HG03469 (cell line): Measurements from ENCODE around the gene SH2D4B.
A peak's percentile ranks its signal among the peaks of the same experiment; 100 is the strongest.

Source experiments
- ATAC-seq: cut with Tn5 transposase; IDR thresholded peaks from one replicate; pipeline ENCODE4 v1.9.1; 2021; ENCODE audit warnings: mild to moderate bottlenecking, moderate library complexity, moderate number of reproducible peaks; ENCODE audit not compliant: unreplicated experiment

The SH2D4B gene

DNA sequence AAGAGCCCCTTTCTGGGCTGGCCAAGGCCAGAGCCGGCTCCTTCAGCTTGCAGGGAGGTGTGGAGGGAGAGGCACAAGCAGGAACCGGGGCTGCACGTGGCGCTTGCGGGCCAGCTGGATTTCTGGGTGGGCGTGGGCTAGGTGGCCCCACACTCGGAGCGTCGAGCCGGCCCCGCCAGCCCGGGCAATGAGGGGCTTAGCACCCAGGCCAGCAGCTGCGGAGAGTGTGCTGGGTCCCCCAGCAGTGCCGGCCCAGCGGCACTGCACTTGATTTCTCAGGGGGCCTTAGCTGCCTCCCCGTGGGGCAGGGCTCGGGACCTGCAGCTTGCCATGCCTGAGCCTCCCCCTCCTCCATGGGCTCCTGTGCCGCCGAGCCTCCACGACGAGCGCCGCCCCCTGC is 48.1 kb downstream of the SH2D4B start:
- no peak for ATAC-seq

DNA sequence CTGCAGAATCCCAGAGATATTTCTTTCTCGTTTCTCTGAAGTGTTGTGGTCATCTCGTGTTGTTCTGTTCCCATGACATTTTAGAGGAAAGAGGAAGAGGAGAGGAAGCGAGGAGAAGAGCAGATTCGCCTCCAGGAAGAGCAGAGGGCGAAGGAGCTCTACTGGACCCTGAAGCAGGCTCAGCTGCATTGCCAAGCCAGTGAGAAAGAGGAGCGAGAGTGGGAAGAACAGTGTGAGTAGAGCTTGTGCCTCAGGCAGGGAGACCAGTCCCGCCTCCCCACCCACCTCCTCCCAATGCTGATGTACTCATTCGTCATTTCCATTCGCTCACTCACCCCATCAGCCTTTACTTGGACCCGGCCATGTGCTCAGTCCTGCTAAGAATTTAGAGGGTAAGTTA is 50.8 kb downstream of the SH2D4B start:
- ATAC-seq: no peak

DNA sequence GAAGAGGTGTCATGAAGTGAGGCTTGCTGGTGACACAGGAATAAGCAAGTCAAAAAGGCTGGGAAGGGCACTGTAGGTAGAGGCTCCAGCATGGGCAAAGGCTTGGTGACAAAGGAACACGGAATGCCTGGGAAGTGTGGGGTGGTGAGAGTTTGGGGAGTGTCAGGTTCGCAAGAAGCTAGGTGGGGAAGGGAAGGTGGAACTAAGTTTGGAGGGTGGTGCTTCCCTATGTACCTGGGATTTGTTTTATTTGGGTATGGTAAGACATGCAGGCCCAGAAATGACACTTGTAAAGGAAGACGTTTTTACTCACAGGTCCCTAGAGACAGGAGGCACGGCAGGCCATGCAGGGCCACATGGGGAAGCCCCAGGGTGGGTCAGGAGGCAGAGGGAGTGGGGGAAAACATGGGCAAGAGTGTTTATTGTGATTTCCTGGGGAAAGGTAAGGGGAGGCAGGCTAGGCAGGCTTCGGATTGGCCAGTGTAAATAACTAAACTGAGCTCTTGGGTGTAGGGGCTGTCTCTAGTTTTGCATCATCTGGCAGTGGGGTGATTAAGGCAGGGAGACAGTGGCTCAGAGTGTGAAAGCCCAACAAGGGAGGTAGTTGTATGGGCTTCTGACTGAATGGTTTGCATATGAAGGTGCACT is 52.1 kb downstream of the SH2D4B start:
- peak; percentile 90 for ATAC-seq

DNA sequence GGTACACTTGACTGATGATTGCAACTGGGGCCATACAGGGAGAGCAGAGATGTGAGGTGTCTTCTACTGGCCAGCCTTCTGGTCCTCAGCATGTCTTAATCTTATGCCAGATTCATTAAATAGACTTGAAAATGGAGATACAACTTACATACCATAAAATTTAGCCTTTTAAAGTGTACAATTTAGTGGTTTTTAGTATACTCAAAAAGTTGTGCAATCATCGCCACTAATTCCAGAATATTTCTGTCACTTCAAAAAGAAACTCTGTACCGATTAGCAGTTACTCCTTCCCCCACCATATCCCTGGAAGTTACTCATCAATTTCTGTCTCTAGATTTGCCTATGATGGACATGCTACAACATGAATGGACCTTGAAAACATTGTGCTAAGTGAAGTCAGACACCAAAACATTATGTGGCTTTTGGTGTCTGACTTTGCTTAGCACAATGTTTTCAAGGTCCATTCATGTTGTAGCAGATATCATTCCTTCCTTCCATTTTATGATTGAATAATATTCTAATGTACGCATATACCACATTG is 53.0 kb downstream of the SH2D4B start:
- no peak for ATAC-seq

DNA sequence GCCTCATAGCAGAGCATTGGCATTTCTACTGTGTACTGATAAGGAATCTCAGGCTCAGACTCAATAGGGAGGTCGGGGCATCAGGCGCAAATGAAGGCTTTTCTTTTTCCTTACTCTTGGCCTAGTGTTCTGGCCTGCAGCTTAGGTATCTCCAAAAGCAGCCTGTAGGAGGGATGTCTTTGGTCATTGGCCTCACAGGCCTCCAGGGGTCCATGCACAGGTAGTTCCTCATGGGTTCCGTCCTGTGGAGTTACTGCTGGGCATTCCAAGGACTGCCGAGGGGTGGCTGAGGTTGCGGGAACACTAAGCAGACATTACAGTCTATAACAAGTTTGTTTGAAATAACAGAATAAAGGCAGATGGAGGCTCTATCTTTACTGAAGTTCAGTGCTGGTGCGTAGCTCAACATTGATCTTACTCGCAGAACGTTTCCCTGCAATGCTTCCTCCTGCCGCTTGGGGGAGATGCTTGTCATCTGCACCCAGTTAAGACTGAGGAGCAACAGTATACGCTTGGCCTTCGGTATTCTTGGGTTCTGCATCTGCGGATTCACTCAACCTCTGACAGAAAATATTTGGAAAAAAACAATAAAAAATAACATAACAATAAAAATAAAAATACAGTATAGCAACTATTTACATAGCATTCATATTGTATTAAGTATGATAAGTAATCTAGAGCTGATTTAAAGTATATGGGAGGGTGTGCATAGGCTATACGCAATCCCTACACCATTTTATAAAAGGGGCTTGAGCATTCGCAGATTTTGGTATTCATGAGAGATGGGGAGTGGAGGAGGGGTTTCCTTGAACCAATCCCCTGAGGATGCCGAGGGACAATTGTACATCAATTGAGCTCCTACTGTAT is 58.9 kb downstream of the SH2D4B start:
- ATAC-seq: no peak

DNA sequence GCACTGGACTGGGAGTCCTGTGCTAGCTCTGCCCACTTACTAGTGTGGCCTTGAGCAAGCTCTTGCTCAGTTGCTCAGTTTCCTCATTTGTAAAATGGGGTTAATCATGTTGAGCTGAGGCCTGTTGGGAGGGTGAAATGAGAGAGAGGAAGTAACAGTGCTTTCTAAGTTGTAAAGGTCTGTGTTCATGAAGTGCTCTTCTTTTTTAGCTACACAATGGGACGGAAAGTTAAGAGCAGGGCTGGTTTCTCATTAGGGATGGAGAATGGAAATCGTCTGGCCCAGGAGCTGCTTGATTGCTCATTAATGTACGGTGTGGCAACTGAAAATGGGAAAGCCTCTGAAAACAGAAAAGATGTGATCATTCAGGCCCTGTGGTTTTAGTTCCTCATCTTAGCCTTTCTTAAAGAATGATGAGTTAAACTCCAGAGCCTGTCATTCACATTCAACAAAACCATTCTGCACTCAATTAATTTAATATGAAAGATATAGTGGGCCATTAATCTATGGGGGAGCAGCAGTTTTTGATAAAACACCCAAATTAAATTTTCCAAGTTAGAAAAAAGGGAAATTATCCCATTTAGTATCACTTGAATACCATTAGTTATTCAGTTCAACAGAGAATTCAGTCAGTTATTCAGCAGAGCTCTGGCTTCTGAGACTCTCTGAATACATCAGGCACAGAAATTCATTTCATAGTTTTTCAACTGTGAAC is 60.5 kb downstream of the SH2D4B start:
- peak; percentile 34 for ATAC-seq

DNA sequence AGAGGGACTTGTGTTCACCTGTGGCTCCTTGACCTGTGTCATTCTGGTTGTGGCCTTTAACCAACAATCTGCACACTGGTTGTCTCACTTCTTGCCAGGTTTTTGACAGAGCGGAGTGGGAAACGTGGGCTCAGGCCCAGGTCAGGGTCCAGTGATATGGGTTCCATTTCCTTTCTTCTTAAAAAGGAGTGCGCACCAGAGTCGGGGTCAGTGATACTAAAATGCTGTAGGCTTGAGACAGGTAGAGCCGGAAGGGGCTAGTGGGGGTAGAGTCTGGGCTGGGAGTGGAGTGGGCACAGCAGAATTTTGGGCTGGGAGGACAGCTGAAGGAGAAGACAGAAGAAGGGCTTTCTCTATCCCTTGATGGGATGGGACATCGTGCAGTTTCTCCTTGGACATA is 61.2 kb downstream of the SH2D4B start:
- no peak for ATAC-seq

DNA sequence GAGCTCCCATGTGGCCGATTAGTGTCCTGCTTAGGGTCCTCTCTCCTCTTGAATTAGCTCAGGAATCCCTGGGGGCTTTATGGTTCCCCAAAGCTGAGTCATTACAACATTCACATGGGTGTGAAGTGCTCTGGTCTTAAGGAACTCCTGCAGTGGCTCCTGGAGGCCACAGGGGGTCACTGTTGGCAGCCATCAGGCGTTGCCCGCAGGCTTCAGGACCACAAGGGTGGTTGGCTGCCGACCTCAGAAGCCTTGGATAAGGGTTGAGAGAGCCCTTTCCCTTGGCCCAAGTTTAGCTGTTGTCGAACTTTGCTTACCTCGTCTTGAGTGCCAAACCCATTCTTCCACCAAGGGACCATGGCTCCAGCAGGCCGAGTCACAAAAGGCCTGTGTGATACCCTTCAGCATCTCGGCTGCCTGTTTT is 61.7 kb downstream of the SH2D4B start:
- peak; percentile 73 for ATAC-seq

DNA sequence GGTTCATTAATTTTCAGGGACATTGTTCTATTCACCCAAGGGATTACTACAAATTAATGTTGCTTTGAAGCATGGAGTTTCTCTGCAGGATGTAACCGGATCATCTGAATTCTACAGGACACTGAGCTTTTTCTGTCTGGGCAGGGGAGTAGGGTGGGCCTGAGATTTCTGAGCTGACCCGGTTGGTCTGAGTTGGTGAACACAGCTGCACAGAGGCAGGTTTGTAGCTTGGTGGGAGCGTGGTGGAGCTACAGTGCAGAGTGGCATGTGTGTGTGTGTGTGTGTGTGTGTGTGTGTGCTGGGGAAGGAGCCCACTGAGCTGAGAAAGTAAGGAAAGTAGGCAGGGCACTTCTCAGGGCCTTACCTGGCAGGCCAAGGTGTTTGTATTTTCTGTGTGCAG is 62.6 kb downstream of the SH2D4B start:
- no peak for ATAC-seq

DNA sequence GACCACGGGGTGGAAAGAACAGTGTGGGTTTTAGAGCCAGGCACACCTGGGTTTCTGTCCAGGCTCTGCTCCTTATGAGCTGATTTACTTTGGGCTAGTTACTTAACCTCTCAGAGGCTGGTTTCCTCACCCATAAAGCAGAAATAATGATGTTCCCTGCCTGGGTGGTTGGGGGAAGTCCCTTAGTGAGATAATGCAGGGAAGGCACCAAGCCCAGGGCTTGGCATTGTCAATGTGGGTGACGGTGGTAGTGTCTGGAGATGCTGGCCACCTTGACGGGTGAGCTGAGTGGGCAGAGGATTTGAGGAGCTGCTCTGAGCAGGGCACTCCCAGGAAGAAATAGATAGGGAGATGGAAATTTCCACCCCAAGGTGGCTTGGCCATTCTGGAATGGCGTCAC is 65.2 kb downstream of the SH2D4B start:
- ATAC-seq: no peak

DNA sequence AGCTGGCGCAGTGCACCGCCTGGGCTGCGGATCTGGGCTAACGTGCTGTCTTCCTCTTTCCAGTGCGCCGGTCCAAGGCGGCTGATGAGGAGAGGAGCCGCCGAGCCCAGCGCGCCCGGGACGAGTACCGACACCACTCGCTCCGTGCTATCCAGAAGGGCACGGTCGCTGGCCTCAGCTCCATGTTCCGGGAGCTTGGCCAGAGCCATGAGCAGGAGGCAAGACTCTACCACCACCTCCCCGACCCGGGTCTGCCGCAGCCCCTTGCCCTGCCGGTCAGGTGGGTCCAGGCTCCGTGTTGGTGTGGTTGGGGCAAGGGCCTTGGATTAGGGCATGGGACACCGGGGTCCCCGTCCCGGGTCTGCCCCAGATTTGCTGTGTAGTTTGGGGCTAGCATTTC is 65.8 kb downstream of the SH2D4B start:
- ATAC-seq: no peak

DNA sequence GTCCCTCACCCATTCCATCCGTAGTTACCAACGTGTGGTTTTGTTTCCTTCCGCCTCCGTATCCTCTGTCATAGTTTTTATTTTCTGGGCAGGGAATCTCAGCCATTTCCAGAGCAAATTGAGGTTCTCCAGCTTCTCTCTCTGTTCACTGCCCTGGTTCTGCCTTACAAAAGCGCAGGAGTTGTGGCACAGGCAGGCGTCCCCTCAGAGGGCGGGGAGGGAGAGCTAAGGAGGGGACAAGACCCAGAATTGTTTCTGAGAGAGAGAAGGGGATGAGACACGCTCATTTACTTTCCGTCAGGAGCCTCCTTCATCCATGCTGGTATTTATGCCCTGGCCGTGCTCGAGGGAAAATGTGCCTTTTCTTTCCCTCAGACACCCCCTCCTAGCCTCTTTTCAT is 71.0 kb downstream of the SH2D4B start:
- no peak for ATAC-seq

DNA sequence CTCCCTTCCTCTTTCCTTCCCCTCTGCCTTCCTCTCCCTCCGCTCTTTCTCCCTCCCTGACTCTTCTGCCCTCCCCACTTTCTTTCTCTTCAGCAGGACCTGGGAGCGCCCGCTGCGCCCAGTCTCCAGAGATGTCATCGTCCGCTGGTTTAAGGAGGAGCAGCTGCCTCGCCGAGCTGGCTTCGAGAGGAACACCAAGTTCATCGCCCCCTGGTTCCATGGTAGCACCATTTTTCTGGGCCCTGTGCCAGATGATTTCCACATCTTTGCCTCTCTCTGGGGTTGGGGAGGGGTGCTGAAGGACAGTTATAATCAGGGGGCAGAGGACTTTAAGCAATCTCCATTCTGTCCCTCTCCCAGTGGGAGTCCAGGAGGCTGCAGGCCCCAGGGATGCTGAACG is 71.6 kb downstream of the SH2D4B start:
- ATAC-seq: no peak

DNA sequence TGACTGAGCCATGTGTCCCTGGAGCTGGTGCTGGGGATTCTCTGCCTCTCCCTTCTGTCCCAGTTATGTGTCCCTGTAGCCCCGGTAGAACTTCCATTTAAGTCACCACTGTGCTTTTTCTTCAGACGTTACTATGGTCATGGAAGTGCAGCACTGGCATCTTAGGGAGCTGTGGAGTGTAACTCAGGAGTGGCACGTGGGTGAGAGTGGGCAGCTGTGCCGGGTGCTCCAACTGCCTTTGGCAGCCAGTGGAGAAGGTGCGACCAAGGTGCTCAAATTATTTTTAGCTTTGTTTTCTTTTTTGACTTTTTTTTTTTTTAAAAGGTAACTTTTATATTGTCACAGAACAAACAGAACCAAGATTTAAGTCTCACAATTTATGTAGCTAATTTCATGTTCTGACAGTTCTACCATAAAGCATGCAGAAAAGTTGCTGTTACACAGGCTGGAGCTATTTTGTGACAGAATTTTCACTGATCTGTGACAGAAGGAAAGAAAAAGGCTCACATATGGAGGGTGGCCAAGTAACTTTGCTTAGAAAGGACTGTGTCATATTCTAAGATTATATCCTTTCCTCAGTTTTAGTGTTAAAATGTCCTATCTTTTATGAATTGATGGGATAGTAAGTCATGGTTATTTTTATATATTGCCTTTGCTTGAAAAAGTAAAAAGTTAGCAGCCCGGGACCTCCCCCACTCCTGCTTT is 73.9 kb downstream of the SH2D4B start:
- no peak for ATAC-seq

DNA sequence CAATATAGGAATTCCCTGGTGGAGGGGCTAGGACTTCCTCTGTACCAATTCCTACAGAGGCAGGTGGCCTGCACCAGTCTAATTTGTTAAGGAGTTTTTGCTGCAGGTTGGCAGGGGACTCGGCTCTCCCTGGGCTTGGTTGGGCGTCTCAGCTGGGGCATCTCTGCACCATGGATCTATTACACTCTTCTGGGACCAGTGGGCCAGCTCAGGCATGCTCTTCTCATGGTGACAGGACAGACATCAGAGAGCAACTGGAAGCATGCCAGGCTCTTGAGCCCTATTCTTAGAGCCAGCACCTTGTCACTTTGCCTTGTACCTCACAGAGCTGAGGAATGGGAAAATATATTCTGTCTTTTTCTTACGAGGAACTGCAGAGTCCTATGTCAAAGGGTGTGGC is 74.6 kb downstream of the SH2D4B start:
- ATAC-seq: no peak

DNA sequence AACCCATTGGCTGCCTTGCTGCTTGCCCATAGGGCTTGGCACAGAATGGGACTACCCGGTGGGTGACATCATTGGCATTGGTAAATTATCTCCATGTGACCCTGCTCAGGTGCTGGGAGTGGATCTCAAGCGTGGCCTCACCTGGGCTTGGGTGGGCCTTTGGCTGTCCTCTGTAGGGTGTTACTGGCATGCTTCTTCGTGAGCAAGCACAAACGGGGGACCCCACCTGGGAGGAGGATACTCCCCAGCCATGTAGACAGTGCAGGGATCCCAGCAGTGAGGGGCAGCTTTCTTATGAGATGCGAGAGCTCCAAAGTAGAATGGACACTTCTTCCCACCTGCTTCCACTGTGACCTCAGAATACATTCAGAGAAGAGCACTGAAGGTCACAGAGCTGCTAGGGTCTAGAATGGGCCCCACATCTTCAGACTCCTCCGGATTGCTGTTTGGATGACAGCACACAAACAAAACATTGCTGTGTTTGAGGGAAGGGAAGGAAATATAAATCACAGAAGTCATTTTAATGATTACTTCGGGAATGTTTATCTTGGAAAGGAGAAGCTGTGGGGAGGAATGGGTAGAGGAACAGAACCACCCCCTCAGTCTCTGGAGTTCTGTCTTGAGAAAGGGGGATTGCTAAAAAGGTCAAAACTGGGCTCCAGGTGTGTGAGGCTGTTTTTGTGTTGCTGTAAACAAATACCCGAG is 75.9 kb downstream of the SH2D4B start:
- ATAC-seq: no peak

DNA sequence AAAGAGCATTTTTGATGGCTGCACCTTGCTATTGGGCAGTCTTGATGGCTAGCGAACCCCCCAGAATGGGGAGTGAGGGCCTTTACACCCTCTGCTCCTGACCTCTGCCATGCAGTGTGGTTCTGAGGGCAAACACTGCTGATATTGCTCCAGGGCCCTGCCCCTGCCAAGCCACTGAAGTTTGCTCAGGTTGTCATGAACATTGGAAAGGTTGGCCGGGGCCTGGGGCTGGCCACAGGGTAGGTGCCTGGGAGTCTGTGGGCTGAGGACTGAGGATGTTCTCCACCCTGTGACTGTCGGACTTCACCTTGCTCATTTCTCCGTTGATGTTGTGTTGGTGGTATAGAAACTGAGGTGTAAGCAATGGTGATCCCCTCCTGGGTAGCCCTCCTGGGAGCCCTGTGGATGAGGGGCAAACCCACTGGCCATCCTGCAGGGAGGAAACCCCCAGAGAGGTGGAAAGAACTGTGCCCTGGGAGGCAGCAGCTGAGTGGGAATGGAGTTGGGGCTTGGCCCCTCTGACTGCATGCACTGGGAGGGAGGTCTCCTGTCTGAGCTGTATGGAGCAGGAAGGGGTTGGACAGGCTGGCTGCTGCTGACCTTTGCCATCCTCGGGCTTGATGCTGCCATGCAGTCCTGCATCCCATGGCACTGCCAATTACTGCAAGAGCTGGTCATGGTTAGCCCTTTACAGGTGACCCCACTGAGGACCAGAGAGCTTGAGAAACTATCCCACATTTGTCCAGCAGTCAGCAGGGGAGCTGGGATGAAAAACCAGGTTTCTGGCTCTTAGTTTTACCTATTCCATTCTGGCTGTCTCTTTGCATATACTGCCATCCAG is 77.1 kb downstream of the SH2D4B start:
- ATAC-seq: no peak

DNA sequence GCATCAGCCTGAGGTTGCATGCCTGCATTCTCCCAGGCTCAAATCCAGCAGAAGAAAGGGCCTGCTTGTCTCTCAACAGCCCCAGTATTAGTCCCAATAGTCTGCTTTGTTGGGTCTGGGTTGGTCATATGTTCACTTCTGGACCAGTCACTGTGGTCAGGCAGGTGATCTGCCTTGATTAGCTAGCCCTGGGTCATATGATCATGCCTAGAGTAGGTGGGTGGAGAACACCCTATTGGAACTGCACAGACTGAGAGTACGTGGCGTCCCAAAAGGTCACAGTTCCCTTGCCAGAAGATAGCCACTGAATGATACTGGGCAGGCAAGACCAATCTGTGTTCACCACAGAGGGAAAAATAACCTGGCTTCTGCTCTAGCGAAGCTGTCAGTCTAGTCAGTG is 80.1 kb downstream of the SH2D4B start:
- ATAC-seq: no peak

DNA sequence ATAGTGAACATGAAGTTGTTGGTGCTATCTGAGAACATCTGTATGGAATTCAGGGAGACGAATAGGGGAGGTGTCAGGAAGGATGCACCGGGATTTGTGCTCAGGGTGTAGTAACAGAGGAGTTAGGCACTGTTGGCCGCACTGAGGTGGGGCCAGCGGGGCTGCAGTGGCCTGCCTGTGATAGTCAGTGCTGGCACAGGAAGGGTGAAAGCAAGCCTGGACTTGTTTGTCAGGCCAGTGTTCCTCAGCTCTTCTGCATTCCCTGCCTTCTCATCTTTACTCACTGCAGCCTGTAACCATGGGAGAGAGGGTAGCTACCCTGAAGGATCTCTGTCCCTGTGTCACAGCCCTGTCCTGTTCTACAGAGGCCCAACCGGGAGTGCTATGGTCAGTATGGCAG is 81.3 kb downstream of the SH2D4B start:
- no peak for ATAC-seq
